T-cell (primary cell): ENCODE measurements around the gene TMEM45A. TPM values are rescaled to one million over a fixed set of nuclear protein-coding genes. Genes with fewer than 3 reads are reported as not detected.

Experiments
- ATAC-seq, 4 experiments: fragments of 200-7000 bp in 3 of 4; fragments of 150-1000 bp in 1 of 4; cut with Tn5 transposase; replicated peaks in 1 of 4; 1 replicate in 3 of 4; 2 replicates in 1 of 4; pipeline ENCODE4 v1.10.0; 2021; ENCODE audit warnings: moderate library complexity in 3 of 4, mild to moderate bottlenecking in 2 of 4, moderate number of reproducible peaks in 1 of 4
- CTCF ChIA-PET, 2 donors: fragments of 300-600 bp; sonication (Branson Sonifier 250); formaldehyde crosslinking; loops; one replicate each; lab custom pipeline; 2022; ENCODE audit warnings: antibody characterized with exemption in 2 of 2; lab: Charles Lee
- POLR2A ChIA-PET, 2 donors: fragments of 300-600 bp; sonication (Branson Sonifier 250); formaldehyde crosslinking; loops; one replicate each; lab custom pipeline; 2022; ENCODE audit warnings: antibody characterized with exemption in 2 of 2; lab: Charles Lee
- DNase-seq, 35 experiments: peaks; one replicate each; pipeline versions ENCODE4 v3.0.0 to v3.0.0-alpha.2; 2013 to 2023
- H3K27ac ChIP-seq: one replicate; pipeline ENCODE4 v1.5.1; 2013; ENCODE audit warnings: low read length
- H3K27me3 ChIP-seq, 2 experiments: replicated peaks in 1 of 2; 1 replicate in 1 of 2; 2 replicates in 1 of 2; pipeline versions ENCODE4 v1.6.1 to v1.7.0; 2013; ENCODE audit warnings: low read length in 1 of 2, mixed read lengths in 1 of 2; ENCODE audit not compliant: control insufficient read depth in 2 of 2, insufficient read depth in 2 of 2; ENCODE audit errors: extremely low read depth in 1 of 2
- H3K36me3 ChIP-seq, 2 donors: 1 replicate in 1 of 2; 2 replicates in 1 of 2; pipeline versions ENCODE4 v1.6.1 to v1.7.0; 2013; ENCODE audit warnings: low read length in 1 of 2; ENCODE audit not compliant: control insufficient read depth in 2 of 2, insufficient read depth in 1 of 2; ENCODE audit errors: extremely low read depth in 1 of 2
- H3K4me1 ChIP-seq, 2 experiments: 1 replicate in 1 of 2; 2 replicates in 1 of 2; pipeline versions ENCODE4 v1.6.1 to v1.7.0; 2013; ENCODE audit warnings: low read length in 2 of 2, mixed read lengths in 1 of 2; ENCODE audit not compliant: insufficient read depth in 2 of 2, control insufficient read depth in 1 of 2; ENCODE audit errors: extremely low read depth in 1 of 2
- H3K4me3 ChIP-seq, 2 donors: 1 replicate in 1 of 2; 2 replicates in 1 of 2; pipeline versions ENCODE4 v1.5.1 to v1.7.0; 2013; ENCODE audit warnings: mild to moderate bottlenecking in 2 of 2, low read length in 1 of 2, moderate library complexity in 1 of 2; ENCODE audit not compliant: control insufficient read depth in 1 of 2; ENCODE audit errors: extremely low read depth in 1 of 2
- H3K9me3 ChIP-seq: 2 replicates; pipeline ENCODE4 v1.7.0; 2013
- H3K27ac Mint-ChIP-seq, 2 donors: one replicate each; pipeline ENCODE4 v1.8.0; 2020 to 2021; ENCODE audit warnings: mild to moderate bottlenecking in 2 of 2, mixed read lengths in 2 of 2
- H3K27me3 Mint-ChIP-seq, 2 donors: one replicate each; pipeline ENCODE4 v1.8.0; 2021 to 2022; ENCODE audit warnings: mixed read lengths in 2 of 2
- H3K36me3 Mint-ChIP-seq: one replicate; pipeline ENCODE4 v1.8.0; 2021; ENCODE audit warnings: mixed read lengths
- H3K4me1 Mint-ChIP-seq, 3 donors: one replicate each; pipeline ENCODE4 v1.8.0; 2020 to 2022; ENCODE audit warnings: mixed read lengths in 3 of 3, mild to moderate bottlenecking in 1 of 3
- H3K4me3 Mint-ChIP-seq, 3 donors: one replicate each; pipeline ENCODE4 v1.8.0; 2020 to 2022; ENCODE audit warnings: mild to moderate bottlenecking in 3 of 3, mixed read lengths in 3 of 3, moderate library complexity in 3 of 3
- H3K9me3 Mint-ChIP-seq, 3 donors: one replicate each; pipeline ENCODE4 v1.8.0; 2020 to 2022; ENCODE audit warnings: mixed read lengths in 3 of 3
- WGBS: methylation state at CpG from one replicate; pipeline ENCODE4 v1.1.5; 2013; ENCODE audit warnings: missing lambda C conversion rate; ENCODE audit not compliant: insufficient coverage; 5-methylcytosine and 5-hydroxymethylcytosine counted together
- total RNA-seq, 35 experiments: library from RNA in 6 of 35; stranded (reverse) in 6 of 35; fragments of 120-200 nt in 1 of 35; gene quantifications; one replicate each; pipeline versions ENCODE4 v1.2.1 to v1.2.4 and lab custom pipeline; 2013 to 2026

The TMEM45A gene
- total RNA-seq, 5 donors from 2014 or later (not counting 1 experiment from before 2014, with no cell fraction given), result 0.15 to 0.36 (median 0.18) TPM; not detected in 1

DNA sequence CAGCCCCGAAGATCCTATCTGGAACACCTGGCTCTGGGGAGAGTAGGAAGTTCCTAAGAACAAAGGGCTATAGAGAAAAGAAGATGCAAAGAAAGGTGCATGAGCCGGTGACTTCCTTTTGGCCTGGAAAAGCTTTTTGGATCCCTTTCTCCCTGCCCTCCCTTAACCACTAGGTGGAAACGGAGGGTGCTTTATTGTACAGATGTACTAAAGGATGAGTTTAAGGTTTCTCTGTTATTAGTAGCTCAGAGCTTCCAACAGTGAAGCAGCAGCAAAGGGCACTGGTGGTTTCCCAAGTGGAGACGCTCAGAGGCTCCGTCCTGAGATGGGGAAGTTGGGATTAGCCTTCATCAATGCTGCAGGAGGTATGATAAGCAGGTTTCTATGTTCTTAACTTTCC, 111.0 kb downstream of the TMEM45A start:
- Mint-ChIP-seq H3K27ac (peak overlapping the region in 1 of 2 donors; percentile 50), H3K4me1 (peaks cover 17 to 25% (median 20%) of the 10 kb centered on the region in 3 donors), H3K4me3 (peak overlapping the region; percentile 49 to 52 (median 50)), H3K9me3 (peaks cover 6 to 10% (median 9%) of the 10 kb centered on the region in 3 donors), H3K36me3 (peaks cover 9% of the 10 kb centered on the region), H3K27me3 (peaks cover 0 to 3% of the 10 kb centered on the region in 2 donors)
- WGBS, result 55% methylated on average over 2 of the region's 5 CpGs
- ChIA-PET POLR2A (interaction anchor here in 1 of 2 donors (0.7 kb wide), 1 partner anchor 1042 kb away, joined by 3 read pairs; no protein-coding TSS in a partner anchor), CTCF (interaction anchor here (0.8 to 1.2 kb wide), 2 partner anchors 12 kb away, joined by 3 read pairs; no protein-coding TSS in a partner anchor)
- DNase-seq (no peak), ATAC-seq (no peak)
- Histone ChIP-seq H3K4me1 (peaks cover 7 to 10% of the 10 kb centered on the region in 2 experiments), H3K4me3 (no peak overlapping the region), H3K27ac (no peak overlapping the region), H3K9me3 (no peaks in the 10 kb centered on the region), H3K27me3 (peaks cover 0 to 5% of the 10 kb centered on the region in 2 experiments), H3K36me3 (no peaks in the 10 kb centered on the region)

DNA sequence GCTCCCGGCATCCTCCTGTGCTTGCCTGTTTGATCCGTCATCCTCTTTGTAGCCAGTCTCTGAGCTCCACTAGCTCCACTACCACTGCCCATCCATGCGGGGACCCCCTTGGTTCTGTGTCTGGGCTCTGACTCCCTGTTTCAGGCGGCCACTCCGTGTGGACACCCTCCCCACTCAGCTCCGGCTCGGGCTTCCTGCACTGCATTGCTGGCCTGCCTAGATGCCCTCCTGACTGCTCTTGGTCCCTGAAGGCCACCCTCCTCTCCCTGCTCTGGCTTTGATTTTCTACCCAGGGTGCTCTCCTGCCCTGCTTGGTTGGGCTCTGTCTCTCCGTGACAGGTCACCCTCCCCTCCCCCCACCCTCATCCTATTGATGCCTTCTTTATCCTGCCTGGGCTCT, 112.9 kb downstream of the TMEM45A start:
- no peak overlapping the region for H3K27ac Mint-ChIP-seq
- ChIA-PET CTCF (interaction anchor here in 1 of 2 donors (0.6 kb wide), 1 partner anchor 14 kb away, joined by 4 read pairs; no protein-coding TSS in a partner anchor), POLR2A (no interaction called here)
- H3K4me1 Mint-ChIP-seq, result peaks cover 18 to 25% (median 20%) of the 10 kb centered on the region in 3 donors
- DNase-seq (no peak), ATAC-seq (no peak)
- H3K27me3 Mint-ChIP-seq, result peaks cover 9 to 11% of the 10 kb centered on the region in 2 donors
- 96% methylated on average over 7 of the region's 8 CpGs for WGBS
- Histone ChIP-seq H3K36me3 (no peaks in the 10 kb centered on the region), H3K4me1 (peaks cover 7% of the 10 kb centered on the region in 2 experiments), H3K27ac (no peak overlapping the region), H3K27me3 (peaks cover 0 to 9% of the 10 kb centered on the region in 2 experiments), H3K9me3 (no peaks in the 10 kb centered on the region), H3K4me3 (no peak overlapping the region)
- no peak overlapping the region for H3K4me3 Mint-ChIP-seq
- H3K36me3 Mint-ChIP-seq, result no peaks in the 10 kb centered on the region
- no peaks in the 10 kb centered on the region for H3K9me3 Mint-ChIP-seq

DNA sequence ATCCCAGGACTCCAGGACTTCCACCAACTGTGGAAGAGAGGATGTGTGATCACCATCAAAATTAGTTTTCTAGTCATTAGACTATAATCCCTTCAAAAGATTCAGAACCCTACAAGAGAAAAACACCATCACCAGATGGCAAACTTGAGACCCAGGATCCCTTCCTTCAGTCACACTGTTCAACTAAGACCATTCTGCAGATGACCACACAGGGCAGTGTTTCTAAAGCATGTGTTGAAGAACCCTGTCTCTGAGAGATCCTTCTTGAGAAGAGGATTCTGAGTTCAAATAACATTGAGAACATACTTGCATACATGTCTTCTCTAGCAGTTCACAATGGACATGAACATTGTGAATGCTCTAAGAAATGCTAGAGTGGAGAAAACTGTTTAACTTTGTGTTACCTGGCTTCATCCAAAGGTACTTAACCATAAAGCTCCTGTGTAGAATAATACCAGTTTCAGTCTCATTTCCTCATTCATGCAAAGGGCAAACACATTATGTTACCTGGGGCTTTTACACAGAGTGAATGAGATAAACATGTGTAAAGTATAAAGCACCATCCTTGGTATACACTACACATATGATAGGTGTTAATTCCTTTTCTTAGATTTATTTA, 114.6 kb downstream of the TMEM45A start:
- H3K9me3 ChIP-seq, result no peaks in the 10 kb centered on the region
- H3K27me3 ChIP-seq, result peaks cover 0 to 13% of the 10 kb centered on the region in 2 experiments
- Mint-ChIP-seq H3K36me3 (no peaks in the 10 kb centered on the region), H3K4me1 (peaks cover 16 to 19% (median 16%) of the 10 kb centered on the region in 3 donors), H3K27ac (no peak overlapping the region), H3K27me3 (peaks cover 12 to 17% of the 10 kb centered on the region in 2 donors), H3K9me3 (no peaks in the 10 kb centered on the region), H3K4me3 (no peak overlapping the region)
- POLR2A ChIA-PET, result no interaction called here
- H3K36me3 ChIP-seq, result no peaks in the 10 kb centered on the region
- ATAC-seq (no peak), DNase-seq (no peak)
- CTCF ChIA-PET, result no interaction called here
- H3K4me3 ChIP-seq, result no peak overlapping the region
- H3K4me1 ChIP-seq, result peaks cover 6 to 7% of the 10 kb centered on the region in 2 experiments
- H3K27ac ChIP-seq, result no peak overlapping the region

DNA sequence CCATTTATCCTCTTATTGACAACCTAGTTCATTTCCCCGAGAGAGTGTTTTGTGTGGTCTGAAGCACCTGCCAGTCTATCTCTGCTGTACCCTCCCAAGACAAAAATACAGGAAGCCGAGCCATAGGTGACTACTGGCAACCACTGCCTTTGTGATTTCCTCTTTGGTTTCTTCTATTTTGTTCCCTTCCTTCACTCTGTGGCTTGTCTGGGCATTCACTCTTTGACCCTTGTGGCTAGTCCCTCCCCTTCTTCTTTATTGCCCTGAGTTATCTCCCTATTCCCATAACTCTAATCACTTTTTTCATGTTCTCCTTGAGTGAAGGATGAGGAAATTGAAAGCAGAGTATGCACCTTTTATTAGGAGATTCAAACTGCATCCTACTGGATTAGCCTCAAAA, 116.9 kb downstream of the TMEM45A start, which contains the start of gene ADGRG7:
Gene ADGRG7 (plus strand): TSS at position 297 of the 400 bp plus-strand sequence. CDS start 256 bp downstream, outside the sequence.
- ChIA-PET POLR2A (no interaction called here), CTCF (no interaction called here)
- DNase-seq (no peak), ATAC-seq (no peak)
- no peaks in the 10 kb centered on the region for H3K36me3 Mint-ChIP-seq
- Histone ChIP-seq H3K4me3 (no peak within 1 kb of the TSS), H3K36me3 (no peaks in the 10 kb centered on the region), H3K9me3 (no peaks in the 10 kb centered on the region), H3K27ac (no peak within 1 kb of the TSS), H3K4me1 (no peaks in the 10 kb centered on the region), H3K27me3 (peaks cover 0 to 13% of the 10 kb centered on the region in 2 experiments)
- WGBS, result 11% methylated on average over 1 of the region's 2 CpGs
- no peak within 1 kb of the TSS for H3K4me3 Mint-ChIP-seq
- H3K9me3 Mint-ChIP-seq, result no peaks in the 10 kb centered on the region
- peaks cover 16 to 31% of the 10 kb centered on the region in 2 donors for H3K27me3 Mint-ChIP-seq
- peaks cover 5 to 6% (median 5%) of the 10 kb centered on the region in 3 donors for H3K4me1 Mint-ChIP-seq
- no peak within 1 kb of the TSS for H3K27ac Mint-ChIP-seq

DNA sequence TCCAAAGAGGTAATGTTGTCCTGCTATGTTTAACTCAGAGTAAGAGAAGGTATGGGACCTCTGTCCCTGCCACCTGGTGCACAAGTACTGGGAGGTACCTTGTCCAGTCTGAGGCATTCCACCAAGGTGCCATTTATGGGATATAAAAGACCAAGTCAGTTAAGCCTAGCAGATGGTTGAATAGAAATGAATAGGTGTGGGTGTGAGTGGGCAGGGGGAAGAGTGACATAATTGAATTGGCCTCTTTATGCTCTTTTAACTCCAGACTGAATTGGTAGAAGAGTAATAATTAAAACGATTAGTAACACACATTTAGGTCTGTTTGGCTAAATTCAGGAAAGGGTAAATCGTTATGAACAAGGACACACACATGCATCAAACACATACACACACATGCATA, 117.5 kb downstream of the TMEM45A start:
- Mint-ChIP-seq H3K27ac (no peak overlapping the region), H3K4me3 (no peak overlapping the region), H3K9me3 (no peaks in the 10 kb centered on the region), H3K27me3 (peaks cover 16 to 31% of the 10 kb centered on the region in 2 donors), H3K36me3 (no peaks in the 10 kb centered on the region), H3K4me1 (peaks cover 5 to 6% (median 5%) of the 10 kb centered on the region in 3 donors)
- no peaks in the 10 kb centered on the region for H3K9me3 ChIP-seq
- H3K4me3 ChIP-seq, result no peak overlapping the region
- H3K36me3 ChIP-seq, result no peaks in the 10 kb centered on the region
- WGBS, result no CpG with 5 or more reads among the region's 2 CpGs
- DNase-seq (no peak), ATAC-seq (no peak)
- H3K27me3 ChIP-seq, result peaks cover 0 to 13% of the 10 kb centered on the region in 2 experiments
- ChIA-PET POLR2A (no interaction called here), CTCF (interaction anchor here in 1 of 2 donors (0.6 kb wide), 1 partner anchor 778 kb away, joined by 4 read pairs; no protein-coding TSS in a partner anchor)
- H3K4me1 ChIP-seq, result no peaks in the 10 kb centered on the region
- no peak overlapping the region for H3K27ac ChIP-seq

DNA sequence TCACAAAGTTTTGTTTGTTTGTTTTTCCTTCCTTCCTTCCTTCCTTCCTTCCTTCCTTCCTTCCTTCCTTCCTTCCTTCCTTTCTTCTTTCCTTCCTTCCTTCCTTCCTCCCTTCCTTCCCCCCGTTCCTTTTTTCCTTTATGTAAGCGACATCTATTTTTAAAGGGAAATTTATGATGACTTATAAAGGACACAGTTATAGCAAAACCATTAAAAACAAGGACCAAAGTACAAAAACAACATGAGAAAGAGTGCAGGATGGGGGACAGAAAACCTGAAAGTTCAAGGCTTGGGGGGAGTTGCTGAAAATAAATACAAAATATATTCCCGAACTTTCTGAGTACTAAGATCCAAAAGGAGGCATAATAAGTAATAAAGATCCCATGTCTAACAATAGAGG, 118.8 kb downstream of the TMEM45A start:
- Mint-ChIP-seq H3K4me1 (peaks cover 5 to 6% (median 5%) of the 10 kb centered on the region in 3 donors), H3K27me3 (peaks cover 16 to 33% of the 10 kb centered on the region in 2 donors), H3K4me3 (no peak overlapping the region), H3K27ac (no peak overlapping the region), H3K36me3 (no peaks in the 10 kb centered on the region), H3K9me3 (no peaks in the 10 kb centered on the region)
- ChIA-PET CTCF (interaction anchor here in 1 of 2 donors (0.5 kb wide), 1 partner anchor 103 kb away, joined by 5 read pairs; no protein-coding TSS in a partner anchor), POLR2A (no interaction called here)
- H3K27me3 ChIP-seq, result peaks cover 0 to 8% of the 10 kb centered on the region in 2 experiments
- no peak for ATAC-seq
- no peak overlapping the region for H3K4me3 ChIP-seq
- no peaks in the 10 kb centered on the region for H3K36me3 ChIP-seq
- no peak for DNase-seq
- no CpG with 5 or more reads among the region's 3 CpGs for WGBS
- no peak overlapping the region for H3K27ac ChIP-seq
- H3K4me1 ChIP-seq, result no peaks in the 10 kb centered on the region
- H3K9me3 ChIP-seq, result no peaks in the 10 kb centered on the region
